ENCODE data around the gene PLCD1.

PLCD1 gene

GRCh38 chr3:38001456-38002081, 27.9 kb downstream of the PLCD1 start:
- no peak for DNase-seq (ENCODE audit: low spot score)
- FAIRE-seq, result no peak

- no peak for FAIRE-seq
- no peak for DNase-seq (ENCODE audit: low spot score)
Observed at GRCh38 chr3:38000965-38001455, 28.4 kb downstream of the PLCD1 start.

GRCh38 chr3:38000242-38000916, 29.1 kb downstream of the PLCD1 start:
- DNase-seq (ENCODE audit: low spot score), result no peak
- FAIRE-seq, result no peak

- FAIRE-seq, result no peak
- DNase-seq (ENCODE audit: low spot score), result no peak
Observed at GRCh38 chr3:37999836-38000235, 29.6 kb downstream of the PLCD1 start.

- FAIRE-seq, result no peak
Observed at GRCh38 chr3:37997791-37998370, 31.6 kb downstream of the PLCD1 start.

GRCh38 chr3:37997342-37997741, 32.1 kb downstream of the PLCD1 start:
- FAIRE-seq, result no peak
- DNase-seq (ENCODE audit: low spot score), result no peak

More at GRCh38 chr3:37997791-37998370, 31.6 kb downstream of the PLCD1 start:
- no peak for DNase-seq (ENCODE audit: low spot score)

- DNase-seq (ENCODE audit: low spot score) (peak; percentile 84), FAIRE-seq (peak; percentile 98)
Observed at GRCh38 chr3:37996785-37997301, 32.6 kb downstream of the PLCD1 start.

GRCh38 chr3:37995652-37996641, 33.5 kb downstream of the PLCD1 start:
- FAIRE-seq (no peak), DNase-seq (ENCODE audit: low spot score) (no peak)

GRCh38 chr3:37994639-37994972, 34.8 kb downstream of the PLCD1 start:
- no peak for FAIRE-seq
- no peak for DNase-seq (ENCODE audit: low spot score)

GRCh38 chr3:37993820-37994638, 35.4 kb downstream of the PLCD1 start:
- FAIRE-seq, result peak; percentile 37
- DNase-seq (ENCODE audit: low spot score), result no peak

GRCh38 chr3:37993460-37993819, 36.0 kb downstream of the PLCD1 start:
- no peak for FAIRE-seq
- DNase-seq (ENCODE audit: low spot score), result no peak

GRCh38 chr3:37993067-37993455, 36.4 kb downstream of the PLCD1 start:
- no peak for DNase-seq (ENCODE audit: low spot score)
- FAIRE-seq, result no peak

GRCh38 chr3:37992271-37993066, 37.0 kb downstream of the PLCD1 start:
- no peak for FAIRE-seq
- DNase-seq (ENCODE audit: low spot score), result no peak

- DNase-seq (ENCODE audit: low spot score), result no peak
Observed at GRCh38 chr3:37991823-37992222, 37.6 kb downstream of the PLCD1 start.

GRCh38 chr3:37991109-37991508, 38.3 kb downstream of the PLCD1 start:
- FAIRE-seq (no peak), DNase-seq (ENCODE audit: low spot score) (no peak)

More at GRCh38 chr3:37991823-37992222, 37.6 kb downstream of the PLCD1 start:
- no peak for FAIRE-seq

GRCh38 chr3:37990527-37990926, 38.9 kb downstream of the PLCD1 start, which contains the start of gene VILL:
VILL (plus strand) TSS chr3:37990786; CDS start chr3:37993673, 2,887 bp downstream.
- DNase-seq (ENCODE audit: low spot score), result peak; percentile 43
- peak; percentile 81 for FAIRE-seq

GRCh38 chr3:37989821-37990480, 39.5 kb downstream of the PLCD1 start:
- DNase-seq (ENCODE audit: low spot score) (no peak), FAIRE-seq (no peak)

GRCh38 chr3:37988931-37989525, 40.4 kb downstream of the PLCD1 start:
- FAIRE-seq, result no peak
- no peak for DNase-seq (ENCODE audit: low spot score)
